ENCODE results near the gene ANKIB1.

DNA sequence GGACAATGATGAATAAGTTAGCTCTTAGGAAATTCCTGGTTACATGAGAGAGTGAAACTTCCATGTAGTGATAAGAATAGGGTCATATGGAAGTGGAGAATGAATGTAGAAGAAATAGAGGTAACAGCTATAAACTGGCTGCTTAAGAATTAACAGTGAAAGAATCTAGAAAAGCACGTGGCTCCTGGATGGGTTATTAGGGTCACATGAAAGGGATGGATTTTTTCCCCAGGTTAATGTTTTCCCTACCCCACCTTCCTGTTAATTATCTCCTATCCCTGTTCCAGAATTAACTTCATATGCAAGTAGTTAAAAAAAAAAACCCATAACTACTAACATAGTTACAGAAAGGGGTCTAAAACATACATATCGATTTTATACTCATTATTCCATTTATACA lies 58.0 kb downstream of the ANKIB1 start:
- TF ChIP-seq CTCF (IDR thresholded peaks at IDR 0.05; ENCODE audit: poor library complexity) (no peak), EZH2phosphoT487 (IDR thresholded peaks at IDR 0.05; ENCODE audit: low read depth, severe bottlenecking, unreplicated experiment) (no peak), EZH2 (IDR thresholded peaks at IDR 0.05; ENCODE audit: borderline replicate concordance) (no peak)

Measured in hepatocyte (in vitro differentiated cells).